HepG2 (cell line): Measurements from ENCODE around the gene SLC12A3. TPM values are rescaled to one million over a fixed set of nuclear protein-coding genes. Genes with fewer than 3 reads are reported as not detected.

Experiments used
- ADNP ChIP-seq: sonication (generic); formaldehyde crosslinking; IDR thresholded peaks from 2 replicates; pipeline ENCODE4 v1.4.0; 2020; ENCODE audit warnings: missing genetic modification reagents
- ATF7-NPFF ChIP-seq: sonication (generic); formaldehyde crosslinking; IDR thresholded peaks from 2 replicates; pipeline ENCODE4 v1.8.1; 2023; ENCODE audit warnings: mild to moderate bottlenecking, low read depth, missing genetic modification reagents, moderate library complexity
- CBX1 ChIP-seq: IDR thresholded peaks from one replicate; pipeline ENCODE4 v1.6.1; 2016; ENCODE audit warnings: antibody characterized with exemption, low read depth
- ELF3 ChIP-seq: IDR thresholded peaks from 2 replicates; pipeline ENCODE4 v1.6.1; 2016; ENCODE audit warnings: missing genetic modification reagents, missing compliant biosample characterization
- FOXA3 ChIP-seq: IDR thresholded peaks from 2 replicates; pipeline ENCODE4 v1.6.1; 2016; ENCODE audit warnings: missing genetic modification reagents, missing compliant biosample characterization
- FOXK1 ChIP-seq: sonication (generic); formaldehyde crosslinking; IDR thresholded peaks from 2 replicates; pipeline ENCODE4 v1.4.0; 2020; ENCODE audit warnings: low read depth, missing genetic modification reagents, borderline replicate concordance
- HIVEP1 ChIP-seq: sonication (generic); formaldehyde crosslinking; IDR thresholded peaks from 2 replicates; pipeline ENCODE4 v1.4.0; 2020; ENCODE audit warnings: mild to moderate bottlenecking, missing genetic modification reagents
- MED1 ChIP-seq: sonication (generic); formaldehyde crosslinking; IDR thresholded peaks from 2 replicates; pipeline ENCODE4 v1.4.0; 2020; ENCODE audit warnings: missing genetic modification reagents
- NCOA2 ChIP-seq: sonication (generic); formaldehyde crosslinking; IDR thresholded peaks from 2 replicates; pipeline ENCODE4 v1.8.0; 2022; ENCODE audit warnings: inconsistent platforms
- NFYC ChIP-seq: IDR thresholded peaks from 2 replicates; pipeline ENCODE4 v1.6.1; 2016; ENCODE audit warnings: missing genetic modification reagents, missing compliant biosample characterization
- REST ChIP-seq, 2 experiments: IDR thresholded peaks; 2 replicates each; pipeline ENCODE4 v1.6.1; 2011 to 2012; ENCODE audit warnings: low read length in 2 of 2, borderline replicate concordance in 1 of 2, low read depth in 1 of 2, mild to moderate bottlenecking in 1 of 2, moderate library complexity in 1 of 2
- RFX5 ChIP-seq: IDR thresholded peaks from 2 replicates; pipeline ENCODE4 v1.6.1; 2011; ENCODE audit warnings: low read depth, low read length, improper control_type of control experiment
- SSRP1 ChIP-seq: IDR thresholded peaks from 2 replicates; pipeline ENCODE4 v1.6.1; 2016; ENCODE audit warnings: control low read depth
- TBP ChIP-seq: sonication (generic); formaldehyde crosslinking; IDR thresholded peaks from 2 replicates; pipeline ENCODE4 v1.5.0; 2020; ENCODE audit warnings: missing genetic modification reagents
- ZBTB7B ChIP-seq: sonication (generic); formaldehyde crosslinking; IDR thresholded peaks from 2 replicates; pipeline ENCODE4 v1.4.0; 2020; ENCODE audit warnings: missing genetic modification reagents
- ZNF33A ChIP-seq: sonication (generic); formaldehyde crosslinking; IDR thresholded peaks from 2 replicates; pipeline ENCODE4 v1.5.1; 2020; ENCODE audit warnings: missing genetic modification reagents, mild to moderate bottlenecking, moderate library complexity, borderline replicate concordance
- ZNF546 ChIP-seq: sonication (generic); formaldehyde crosslinking; conservative IDR thresholded peaks from 2 replicates; pipeline ENCODE4 v1.8.1; 2023; ENCODE audit warnings: mild to moderate bottlenecking, missing genetic modification reagents
- ZNF556 ChIP-seq: sonication (generic); formaldehyde crosslinking; IDR thresholded peaks from 2 replicates; pipeline ENCODE4 v1.4.0; 2020; ENCODE audit warnings: mild to moderate bottlenecking, missing genetic modification reagents, borderline replicate concordance
- ZNF557 ChIP-seq: sonication (generic); formaldehyde crosslinking; IDR thresholded peaks from 2 replicates; pipeline ENCODE4 v1.4.0; 2020; ENCODE audit warnings: missing genetic modification reagents
- ZNF639 ChIP-seq: conservative IDR thresholded peaks from 2 replicates; pipeline ENCODE4 v1.6.1; 2018; ENCODE audit warnings: missing genetic modification reagents
- ZNF792 ChIP-seq: IDR thresholded peaks from 2 replicates; pipeline ENCODE4 v1.6.1; 2016
- ZSCAN9 ChIP-seq: IDR thresholded peaks from 2 replicates; pipeline ENCODE4 v1.6.1; 2016; ENCODE audit warnings: borderline replicate concordance
- polyA plus RNA-seq, 8 experiments: library from polyadenylated mRNA; depleted of rRNA in 3 of 8; stranded (reverse) in 7 of 8; unstranded in 1 of 8; fragments of >200 nt; fragmentation: Illumina TruSeq in 4 of 8; extraction: Trizol in 4 of 8; gene quantifications; 2 replicates each; pipeline versions ENCODE4 v1.2.1 to v1.2.3, GENCODE V29; 2011 to 2016; ENCODE audit warnings: low read depth in 4 of 8, missing spikeins in 1 of 8, mixed read lengths in 1 of 8; ENCODE audit not compliant: insufficient read depth in 1 of 8
- total RNA-seq, 5 experiments: library from RNA; depleted of rRNA; stranded (reverse); fragments of >200 nt; fragmentation: Illumina TruSeq; extraction: Trizol; gene quantifications; 2 replicates each; pipeline ENCODE4 v1.2.3, GENCODE V29; 2016; ENCODE audit warnings: low read depth in 1 of 5
- TF ChIP-seq, protein P1 (sequence below): IDR thresholded peaks from 2 replicates; pipeline ENCODE4 v1.6.1; 2016; ENCODE audit warnings: mild to moderate bottlenecking, missing biosample characterization, missing genetic modification reagents

Gene SLC12A3
- total and polyA plus RNA-seq, 2 of the 13 experiments (the other 11 are each of a cell fraction or from before 2014, with no cell fraction given): 6.2 TPM; not detected in 1

DNA sequence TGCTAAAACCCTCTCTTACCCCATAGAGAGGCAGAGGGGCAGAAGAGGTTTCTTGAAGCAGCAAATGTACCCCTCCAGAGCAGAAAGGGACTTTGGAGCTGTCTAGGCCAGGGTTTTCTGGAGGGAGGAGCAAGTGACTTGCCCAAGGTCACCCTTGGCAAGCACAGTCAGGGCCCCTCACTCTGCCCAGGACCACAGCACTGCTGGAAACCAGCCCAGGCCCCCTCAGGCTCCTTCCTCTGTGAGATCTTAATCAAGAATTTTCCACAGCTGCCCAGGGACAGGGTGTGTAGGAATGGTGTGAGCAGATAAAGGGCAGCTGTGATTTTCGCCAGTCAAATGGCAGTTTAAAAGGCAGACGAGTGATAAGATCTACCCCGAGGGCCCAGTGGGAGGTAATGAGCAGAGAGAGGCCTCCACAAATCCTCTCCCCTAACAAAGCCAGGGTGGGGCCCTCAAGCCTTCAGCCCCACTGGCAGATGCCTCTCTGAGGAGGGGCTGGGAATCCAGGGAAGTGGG lies 3.9 kb upstream of the SLC12A3 start (continued):
- TF ChIP-seq FOXK1 (CRISPR knock-in tag) (no peak), CBX1 (no peak), ATF7-NPFF (CRISPR knock-in tag) (no peak), HIVEP1 (no peak), ZNF33A (CRISPR knock-in tag) (no peak), ZSCAN9 (CRISPR knock-in tag) (no peak), ZNF556 (peak; percentile 61; the same call in 1 of the 2 replicates), ADNP (CRISPR knock-in tag) (no peak), ZNF546 (CRISPR knock-in tag) (no peak), ZNF557 (no peak), NCOA2 (CRISPR knock-in tag) (no peak), FOXA3 (CRISPR knock-in tag) (no peak), ZBTB7B (peak; percentile 29; the same call in 1 of the 2 replicates), ZNF792 (CRISPR knock-in tag) (no peak), REST (IDR thresholded peaks at IDR 0.05; ENCODE audit: borderline replicate concordance in 1 of 2, low read depth in 1 of 2, low read length in 2 of 2) (no peak), ZNF639 (CRISPR knock-in tag) (no peak), MED1 (CRISPR knock-in tag) (no peak), ELF3 (no peak), RFX5 (no peak), NFYC (CRISPR knock-in tag) (no peak), SSRP1 (CRISPR knock-in tag) (no peak), TBP (no peak)
- TF ChIP-seq, protein P1, sequence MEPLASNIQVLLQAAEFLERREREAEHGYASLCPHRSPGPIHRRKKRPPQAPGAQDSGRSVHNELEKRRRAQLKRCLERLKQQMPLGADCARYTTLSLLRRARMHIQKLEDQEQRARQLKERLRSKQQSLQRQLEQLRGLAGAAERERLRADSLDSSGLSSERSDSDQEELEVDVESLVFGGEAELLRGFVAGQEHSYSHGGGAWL: 0 out of 2 replicates have a peak, but pooled peaks have one; percentile 20
